ENCODE results near the gene CDCP2. TPM values are rescaled to one million over a fixed set of nuclear protein-coding genes. Genes with fewer than 3 reads are reported as not detected.

The CDCP2 gene
- total RNA-seq, 1 donor from 2014 or later = not detected

DNA sequence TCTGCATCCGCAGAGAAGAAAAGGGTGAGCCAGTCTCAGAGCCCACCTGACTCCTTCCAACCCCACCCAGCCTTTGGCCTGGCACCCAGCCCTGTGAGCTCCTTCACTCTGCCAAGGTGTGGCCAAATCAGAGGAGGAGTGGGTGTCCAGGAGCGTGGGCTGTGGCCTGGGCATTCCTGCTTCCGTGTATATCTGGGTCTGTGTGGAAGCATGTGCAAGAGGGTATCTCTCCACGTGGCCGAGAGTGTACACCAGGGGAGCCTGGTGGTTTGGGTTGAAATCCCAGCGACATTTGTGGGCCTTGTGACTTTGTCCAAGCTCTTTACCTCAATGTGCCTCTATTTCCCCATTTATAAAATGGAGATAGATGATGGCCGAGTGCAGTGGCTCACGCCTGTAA, 29.8 kb downstream of the CDCP2 start:
- TF ChIP-seq, protein P1, sequence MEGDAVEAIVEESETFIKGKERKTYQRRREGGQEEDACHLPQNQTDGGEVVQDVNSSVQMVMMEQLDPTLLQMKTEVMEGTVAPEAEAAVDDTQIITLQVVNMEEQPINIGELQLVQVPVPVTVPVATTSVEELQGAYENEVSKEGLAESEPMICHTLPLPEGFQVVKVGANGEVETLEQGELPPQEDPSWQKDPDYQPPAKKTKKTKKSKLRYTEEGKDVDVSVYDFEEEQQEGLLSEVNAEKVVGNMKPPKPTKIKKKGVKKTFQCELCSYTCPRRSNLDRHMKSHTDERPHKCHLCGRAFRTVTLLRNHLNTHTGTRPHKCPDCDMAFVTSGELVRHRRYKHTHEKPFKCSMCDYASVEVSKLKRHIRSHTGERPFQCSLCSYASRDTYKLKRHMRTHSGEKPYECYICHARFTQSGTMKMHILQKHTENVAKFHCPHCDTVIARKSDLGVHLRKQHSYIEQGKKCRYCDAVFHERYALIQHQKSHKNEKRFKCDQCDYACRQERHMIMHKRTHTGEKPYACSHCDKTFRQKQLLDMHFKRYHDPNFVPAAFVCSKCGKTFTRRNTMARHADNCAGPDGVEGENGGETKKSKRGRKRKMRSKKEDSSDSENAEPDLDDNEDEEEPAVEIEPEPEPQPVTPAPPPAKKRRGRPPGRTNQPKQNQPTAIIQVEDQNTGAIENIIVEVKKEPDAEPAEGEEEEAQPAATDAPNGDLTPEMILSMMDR (IDR thresholded peaks at IDR 0.05; ENCODE audit: insufficient read depth, low read length, severe bottlenecking) = no peak
- DNase-seq (ENCODE audit: low read depth) (no peak), FAIRE-seq (no peak)
- peaks cover 4% of the 10 kb centered on the region for H3K27me3 ChIP-seq (ENCODE audit: control insufficient read depth, insufficient read depth, low read length)
- H3K36me3 ChIP-seq (ENCODE audit: control insufficient read depth, insufficient read depth, low read length) = no peaks in the 10 kb centered on the region
- no peak overlapping the region for H3K4me3 ChIP-seq (ENCODE audit: low read depth, low read length)

DNA sequence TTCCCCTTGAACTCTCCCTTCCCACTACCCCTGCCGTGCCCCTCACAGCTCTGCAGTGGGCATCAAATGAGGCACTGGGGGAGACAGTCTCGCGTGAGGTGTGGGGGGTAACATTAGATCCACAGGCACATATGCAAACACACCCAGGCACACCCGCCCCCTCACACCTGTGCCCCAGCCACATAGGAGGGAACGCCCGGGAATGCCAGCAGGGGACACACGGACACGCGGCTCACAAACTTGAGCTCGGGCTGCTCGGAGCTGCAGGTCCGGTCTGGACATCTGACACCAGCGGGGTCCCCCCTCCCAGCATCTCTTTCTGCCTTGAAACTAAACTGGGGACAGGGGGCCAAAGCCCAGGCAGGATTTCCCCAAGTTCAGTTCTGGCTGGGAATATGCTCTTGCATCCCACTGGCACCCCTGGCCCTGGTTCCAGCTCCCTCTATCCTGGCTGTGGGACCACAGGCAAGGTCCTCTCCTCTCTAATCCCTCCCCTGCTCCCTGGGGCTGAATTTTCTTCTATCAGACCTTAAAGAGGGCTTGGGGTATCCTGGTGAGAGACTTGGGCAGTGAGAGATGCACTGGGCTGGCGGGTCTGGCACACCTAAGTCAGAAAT, 30.6 kb downstream of the CDCP2 start:
- FAIRE-seq (no peak), DNase-seq (ENCODE audit: low read depth) (no peak)
- H3K27me3 ChIP-seq (ENCODE audit: control insufficient read depth, insufficient read depth, low read length) = peaks cover 4% of the 10 kb centered on the region
- no peaks in the 10 kb centered on the region for H3K36me3 ChIP-seq (ENCODE audit: control insufficient read depth, insufficient read depth, low read length)
- H3K4me3 ChIP-seq (ENCODE audit: low read depth, low read length) = no peak overlapping the region
- TF ChIP-seq, protein P1 (IDR thresholded peaks at IDR 0.05; ENCODE audit: insufficient read depth, low read length, severe bottlenecking) = no peak

DNA sequence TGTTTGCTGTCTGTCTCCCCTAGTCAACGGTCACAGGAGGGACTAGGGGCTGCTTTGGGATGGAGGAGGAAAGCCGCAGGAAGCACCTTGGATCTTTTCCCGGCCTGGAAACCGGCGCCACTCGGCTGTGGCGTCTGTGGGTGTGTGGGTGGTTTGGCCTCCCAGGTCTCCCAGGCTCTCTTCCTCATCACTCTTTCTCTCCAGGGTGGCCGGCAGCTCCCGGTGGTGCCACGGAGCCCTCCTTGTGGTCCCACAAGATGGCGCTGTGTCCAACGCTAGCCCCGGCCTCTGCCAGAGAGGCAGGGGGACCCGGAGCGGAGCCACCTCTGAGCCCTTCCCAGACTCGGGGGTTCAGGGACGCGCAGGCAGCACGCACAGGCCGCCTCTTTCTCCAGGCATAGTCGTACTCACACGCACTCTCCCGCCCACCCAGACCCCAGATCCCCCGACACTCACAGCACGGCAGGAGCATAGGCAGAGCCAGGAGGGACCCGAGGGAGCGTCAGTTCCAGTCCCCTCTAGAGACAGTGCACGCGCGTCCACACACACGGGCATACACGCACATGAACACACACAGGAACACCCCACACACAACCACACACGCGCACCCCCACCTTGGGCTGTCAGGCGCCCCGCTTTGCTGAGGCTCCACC, 31.2 kb downstream of the CDCP2 start:
- TF ChIP-seq, protein P1 (IDR thresholded peaks at IDR 0.05; ENCODE audit: insufficient read depth, low read length, severe bottlenecking) = peak; percentile 76
- no peaks in the 10 kb centered on the region for H3K36me3 ChIP-seq (ENCODE audit: control insufficient read depth, insufficient read depth, low read length)
- H3K4me3 ChIP-seq (ENCODE audit: low read depth, low read length) = no peak overlapping the region
- peaks cover 4% of the 10 kb centered on the region for H3K27me3 ChIP-seq (ENCODE audit: control insufficient read depth, insufficient read depth, low read length)
- no peak for FAIRE-seq
- DNase-seq (ENCODE audit: low read depth) = peak; percentile 43

DNA sequence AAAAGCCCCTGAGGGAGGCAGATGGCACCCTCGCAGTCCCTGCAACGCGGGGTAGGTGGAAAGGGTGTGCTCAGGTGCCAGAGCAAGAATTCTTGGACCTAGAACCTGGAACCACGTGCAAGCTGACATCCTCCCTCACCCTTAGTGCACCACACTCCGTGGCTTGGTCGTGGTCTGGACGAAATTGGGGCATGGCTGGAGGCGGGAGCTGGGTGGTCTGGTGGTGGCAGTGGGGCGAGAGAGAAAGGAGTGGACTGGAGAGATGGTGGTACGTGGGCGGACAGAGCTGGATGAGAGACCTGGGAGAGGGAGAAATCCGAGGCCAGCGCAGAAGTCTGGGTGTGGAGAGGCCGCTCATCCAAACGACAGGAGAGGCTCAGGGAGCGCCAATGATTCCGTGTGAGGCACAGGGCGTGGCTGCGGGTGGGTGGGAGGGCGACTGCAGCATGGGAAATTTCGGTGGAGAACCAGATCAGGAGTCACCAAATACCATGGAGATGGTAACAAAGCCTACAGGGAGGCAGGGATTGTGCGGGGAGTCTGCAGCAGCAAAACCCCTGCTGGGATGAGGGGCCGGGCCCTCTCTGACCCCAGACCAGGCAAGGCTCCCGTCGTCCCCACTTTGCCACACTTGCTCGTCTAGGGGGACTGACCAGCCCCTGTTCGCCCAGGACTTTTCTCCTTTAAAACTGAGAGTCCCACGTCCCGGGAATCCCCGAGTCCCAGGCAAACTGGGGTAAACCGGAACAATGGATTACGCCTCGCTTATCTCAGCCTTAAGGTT, 31.9 kb downstream of the CDCP2 start:
- Histone ChIP-seq H3K27me3 (ENCODE audit: control insufficient read depth, insufficient read depth, low read length) (peaks cover 4% of the 10 kb centered on the region), H3K4me3 (ENCODE audit: low read depth, low read length) (no peak overlapping the region), H3K36me3 (ENCODE audit: control insufficient read depth, insufficient read depth, low read length) (no peaks in the 10 kb centered on the region)
- FAIRE-seq = no peak
- DNase-seq (ENCODE audit: low read depth) = no peak
- TF ChIP-seq, protein P1 (IDR thresholded peaks at IDR 0.05; ENCODE audit: insufficient read depth, low read length, severe bottlenecking) = no peak

DNA sequence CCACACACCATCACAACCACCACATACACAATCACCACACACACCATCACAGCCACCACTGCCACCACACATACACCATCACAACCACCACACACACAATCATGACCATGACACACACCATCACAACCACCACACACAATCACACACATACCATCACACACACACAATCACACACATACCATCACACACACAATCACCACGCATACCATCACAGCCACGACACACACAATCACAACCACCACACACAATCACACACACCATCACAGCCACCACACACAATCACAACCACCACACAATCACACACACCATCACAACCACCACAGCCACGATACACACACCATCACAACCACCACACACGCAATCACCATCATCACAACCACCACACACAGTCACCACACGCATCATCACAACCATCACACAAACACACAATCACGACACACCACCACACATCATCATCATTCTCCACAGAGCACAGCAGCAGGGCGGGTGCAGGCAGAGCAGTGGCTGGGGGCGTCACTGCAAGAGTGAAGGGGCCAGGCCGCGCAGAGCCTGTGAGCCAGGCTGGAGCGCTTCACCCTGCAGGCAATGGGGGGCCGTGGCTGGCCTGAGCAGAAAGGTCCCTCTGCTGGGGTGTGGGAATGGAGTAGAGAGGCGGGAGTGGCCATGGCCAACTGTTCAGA, 32.6 kb downstream of the CDCP2 start:
- peaks cover 4% of the 10 kb centered on the region for H3K27me3 ChIP-seq (ENCODE audit: control insufficient read depth, insufficient read depth, low read length)
- TF ChIP-seq, protein P1 (IDR thresholded peaks at IDR 0.05; ENCODE audit: insufficient read depth, low read length, severe bottlenecking) = no peak
- FAIRE-seq = peak; percentile 70

More for the DNA sequence above, 32.6 kb downstream of the CDCP2 start:
- Histone ChIP-seq H3K4me3 (ENCODE audit: low read depth, low read length) (no peak overlapping the region), H3K36me3 (ENCODE audit: control insufficient read depth, insufficient read depth, low read length) (no peaks in the 10 kb centered on the region)
- no peak for DNase-seq (ENCODE audit: low read depth)

All from bronchial epithelial cell (primary cell).